Measurements from ENCODE around the gene CSNK1E.

DNA sequence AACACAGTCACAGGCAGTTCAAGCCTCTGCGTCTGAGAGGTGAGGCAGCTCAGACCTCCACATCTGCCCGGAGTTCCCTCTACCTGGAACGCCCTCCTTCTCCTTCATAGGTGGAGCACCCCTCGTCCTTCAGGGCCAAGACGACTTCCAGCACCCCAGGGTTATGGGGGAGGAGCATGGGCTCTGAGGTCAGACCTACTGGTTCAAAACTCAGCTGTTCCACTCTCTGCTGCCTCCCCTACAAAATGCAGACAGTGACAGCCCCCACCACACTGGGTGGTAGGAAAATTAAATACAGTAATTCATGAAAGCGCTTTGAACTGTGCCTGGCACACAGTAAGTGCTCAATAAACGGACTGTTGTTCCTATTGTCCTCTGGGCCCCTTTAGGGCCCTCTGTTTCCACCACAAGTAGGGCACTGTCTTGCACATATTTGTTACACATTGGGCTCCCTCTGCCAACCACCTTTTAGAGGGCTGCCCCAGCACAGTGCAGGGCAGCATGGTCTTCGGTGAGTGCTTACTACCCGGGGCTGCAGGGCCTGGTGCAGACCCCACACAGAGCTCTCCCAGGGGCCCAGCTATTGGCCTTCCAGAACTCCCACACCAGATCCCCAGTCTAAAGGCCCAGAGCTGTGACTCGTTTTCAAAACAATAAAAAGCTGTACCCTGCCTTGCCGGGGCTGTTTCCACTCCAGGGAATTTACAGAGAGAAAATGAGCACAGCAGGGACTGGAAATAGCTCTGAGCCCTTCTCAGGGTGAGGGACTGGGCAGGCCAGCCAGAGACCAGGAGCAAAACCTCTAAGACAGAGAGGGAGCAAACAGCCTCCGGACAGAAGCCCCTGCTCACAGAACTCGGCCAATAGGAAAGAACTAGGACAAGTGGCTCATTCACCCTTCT lies 46.9 kb downstream of the CSNK1E start:
- TF ChIP-seq, protein P1, sequence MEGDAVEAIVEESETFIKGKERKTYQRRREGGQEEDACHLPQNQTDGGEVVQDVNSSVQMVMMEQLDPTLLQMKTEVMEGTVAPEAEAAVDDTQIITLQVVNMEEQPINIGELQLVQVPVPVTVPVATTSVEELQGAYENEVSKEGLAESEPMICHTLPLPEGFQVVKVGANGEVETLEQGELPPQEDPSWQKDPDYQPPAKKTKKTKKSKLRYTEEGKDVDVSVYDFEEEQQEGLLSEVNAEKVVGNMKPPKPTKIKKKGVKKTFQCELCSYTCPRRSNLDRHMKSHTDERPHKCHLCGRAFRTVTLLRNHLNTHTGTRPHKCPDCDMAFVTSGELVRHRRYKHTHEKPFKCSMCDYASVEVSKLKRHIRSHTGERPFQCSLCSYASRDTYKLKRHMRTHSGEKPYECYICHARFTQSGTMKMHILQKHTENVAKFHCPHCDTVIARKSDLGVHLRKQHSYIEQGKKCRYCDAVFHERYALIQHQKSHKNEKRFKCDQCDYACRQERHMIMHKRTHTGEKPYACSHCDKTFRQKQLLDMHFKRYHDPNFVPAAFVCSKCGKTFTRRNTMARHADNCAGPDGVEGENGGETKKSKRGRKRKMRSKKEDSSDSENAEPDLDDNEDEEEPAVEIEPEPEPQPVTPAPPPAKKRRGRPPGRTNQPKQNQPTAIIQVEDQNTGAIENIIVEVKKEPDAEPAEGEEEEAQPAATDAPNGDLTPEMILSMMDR (IDR thresholded peaks at IDR 0.05; ENCODE audit: poor library complexity) = no peak
- no peak for TF ChIP-seq EZH2 (IDR thresholded peaks at IDR 0.05; ENCODE audit: borderline replicate concordance)
- no peak for TF ChIP-seq EZH2phosphoT487 (IDR thresholded peaks at IDR 0.05; ENCODE audit: low read depth, severe bottlenecking, unreplicated experiment)
